Keratinocyte (primary cell): ENCODE results near the gene TOMM40. TPM values are rescaled to one million over a fixed set of nuclear protein-coding genes. Genes with fewer than 3 reads are reported as not detected.

Source experiments
- DNase-seq: peaks from one replicate; pipeline ENCODE4 v3.0.0-alpha.2; 2011; ENCODE audit warnings: low read depth, missing footprints, low spot score
- FAIRE-seq: peaks from 2 replicates; lab custom pipeline; 2011; peaks lifted over from hg19 to GRCh38; lab: Jason Lieb, UNC
- H2AFZ ChIP-seq: 2 replicates; pipeline ENCODE4 v1.6.0; 2012; ENCODE audit warnings: low read length, control low read depth, inconsistent platforms; ENCODE audit not compliant: control insufficient read depth
- H3K27ac ChIP-seq: 2 replicates; pipeline ENCODE4 v1.5.1; 2011; ENCODE audit warnings: low read length; ENCODE audit not compliant: control insufficient read depth, insufficient read depth
- H3K27me3 ChIP-seq: 3 replicates; pipeline ENCODE4 v1.6.0; 2011; ENCODE audit warnings: low read length; ENCODE audit not compliant: control insufficient read depth, insufficient read depth; ENCODE audit errors: extremely low read depth
- H3K36me3 ChIP-seq, 2 experiments: 2 replicates in 1 of 2; 3 replicates in 1 of 2; pipeline ENCODE4 v1.5.1; 2011; ENCODE audit warnings: low read length in 2 of 2, mild to moderate bottlenecking in 1 of 2; ENCODE audit not compliant: control insufficient read depth in 2 of 2, insufficient read depth in 2 of 2; ENCODE audit errors: extremely low read depth in 1 of 2
- H3K4me1 ChIP-seq: 3 replicates; pipeline ENCODE4 v1.5.1; 2011; ENCODE audit warnings: low read length; ENCODE audit not compliant: control insufficient read depth, insufficient read depth; ENCODE audit errors: extremely low read depth
- H3K4me2 ChIP-seq: 3 replicates; pipeline ENCODE4 v1.6.0; 2011; ENCODE audit warnings: low read depth, low read length; ENCODE audit not compliant: control insufficient read depth, insufficient read depth; ENCODE audit errors: extremely low read depth
- H3K4me3 ChIP-seq, 3 experiments: fragments of 200-600 bp in 1 of 3; sonication (generic) in 1 of 3; 2 replicates in 2 of 3; 3 replicates in 1 of 3; pipeline ENCODE4 v1.5.1; 2011 to 2016; ENCODE audit warnings: low read length in 3 of 3, mild to moderate bottlenecking in 3 of 3, control low read depth in 2 of 3, inconsistent platforms in 1 of 3, low read depth in 1 of 3, mixed read lengths in 1 of 3, mixed run types in 1 of 3, moderate library complexity in 1 of 3; ENCODE audit not compliant: control insufficient read depth in 2 of 3, insufficient read depth in 2 of 3; ENCODE audit errors: extremely low read depth in 1 of 3
- H3K79me2 ChIP-seq: 2 replicates; pipeline ENCODE4 v1.6.0; 2012; ENCODE audit warnings: low read length; ENCODE audit not compliant: control insufficient read depth, insufficient read depth
- H3K9ac ChIP-seq: 3 replicates; pipeline ENCODE4 v1.6.0; 2011; ENCODE audit warnings: low read length; ENCODE audit not compliant: control insufficient read depth, insufficient read depth; ENCODE audit errors: extremely low read depth
- H3K9me1 ChIP-seq: 3 replicates; pipeline ENCODE4 v1.6.0; 2011; ENCODE audit warnings: low read length; ENCODE audit not compliant: control insufficient read depth, insufficient read depth; ENCODE audit errors: extremely low read depth
- H3K9me3 ChIP-seq: 2 replicates; pipeline ENCODE4 v1.5.1; 2012; ENCODE audit warnings: low read depth, low read length; ENCODE audit not compliant: control insufficient read depth
- H4K20me1 ChIP-seq: 3 replicates; pipeline ENCODE4 v1.6.0; 2011; ENCODE audit warnings: low read length; ENCODE audit not compliant: control insufficient read depth, insufficient read depth; ENCODE audit errors: extremely low read depth
- CTCF ChIP-seq, 3 experiments: IDR thresholded peaks in 1 of 3; conservative IDR thresholded peaks in 1 of 3; optimal IDR thresholded peaks in 1 of 3; 2 replicates in 2 of 3; 3 replicates in 1 of 3; pipeline versions ENCODE3 to v1.5.1; 2011; ENCODE audit warnings: low read length in 3 of 3, mild to moderate bottlenecking in 3 of 3, moderate library complexity in 2 of 3, control low read depth in 1 of 3, inconsistent platforms in 1 of 3; ENCODE audit not compliant: insufficient read depth in 2 of 3; ENCODE audit errors: extremely low read depth in 1 of 3
- EZH2 ChIP-seq: IDR thresholded peaks from one replicate; pipeline ENCODE4 v1.6.1; 2012; ENCODE audit warnings: inconsistent platforms, mild to moderate bottlenecking, low read length, moderate library complexity
- dilution Hi-C: fragments of 300-500 bp; cut with MboI; formaldehyde crosslinking; loops from one replicate; pipeline ENCODE4 v1.7.0; 2020; ENCODE audit warnings: low sequenced_read_pairs; ENCODE audit not compliant: extremely low pct_ligation_motif_present
- polyA plus RNA-seq, 5 experiments: library from polyadenylated mRNA; depleted of rRNA in 3 of 5; stranded (reverse) in 3 of 5; stranded (forward) in 1 of 5; unstranded in 1 of 5; fragments of >200 nt; gene quantifications; 1 replicate in 1 of 5; 2 replicates in 3 of 5; 3 replicates in 1 of 5; pipeline versions ENCODE4 v1.2.1 to v1.2.3, GENCODE V29; 2011 to 2012; ENCODE audit warnings: missing spikeins in 2 of 5, low read depth in 1 of 5, low replicate concordance in 1 of 5

Gene TOMM40
- polyA plus RNA-seq, 1 donor (not counting 4 experiments of a cell fraction or from before 2014, with no cell fraction given): 46.9 TPM

- Histone ChIP-seq H3K4me3 (no peak overlapping the region), H3K27ac (no peak overlapping the region), H3K9me3 (no peaks in the 10 kb centered on the region), H3K4me1 (peaks cover 9% of the 10 kb centered on the region), H2AFZ (no peak overlapping the region), H3K79me2 (peaks cover 43% of the 10 kb centered on the region), H3K36me3 (peaks cover 0 to 9% of the 10 kb centered on the region in 2 experiments), H3K4me2 (no peak overlapping the region), H3K9me1 (no peaks in the 10 kb centered on the region), H3K27me3 (no peaks in the 10 kb centered on the region), H3K9ac (no peak overlapping the region), H4K20me1 (peaks cover 7% of the 10 kb centered on the region)
- no peak for TF ChIP-seq CTCF (optimal IDR thresholded peaks at IDR 0.05 in 1 of 3, IDR thresholded peaks at IDR 0.05 in 1 of 3, conservative IDR thresholded peaks at IDR 0.05 in 1 of 3; ENCODE audit: extremely low read depth in 1 of 3, insufficient read depth in 2 of 3, low read length in 3 of 3)
- no peak for TF ChIP-seq EZH2
- DNase-seq (no peak), FAIRE-seq (no peak)
- dilution Hi-C loops: no loop called here
Measured at GRCh38 chr19:44851427-44851826, 39.6 kb upstream of the TOMM40 start.

GRCh38 chr19:44855606-44856005, 35.4 kb upstream of the TOMM40 start:
- DNase-seq (no peak), FAIRE-seq (no peak)
- no peak overlapping the region for H3K4me3 ChIP-seq
- no peak overlapping the region for H2AFZ ChIP-seq
- H4K20me1 ChIP-seq: no peaks in the 10 kb centered on the region
- H3K9ac ChIP-seq: no peak overlapping the region
- no peaks in the 10 kb centered on the region for H3K9me3 ChIP-seq
- H3K27me3 ChIP-seq: no peaks in the 10 kb centered on the region
- no peak overlapping the region for H3K4me2 ChIP-seq
- H3K4me1 ChIP-seq: no peaks in the 10 kb centered on the region
- H3K27ac ChIP-seq: no peak overlapping the region
- TF ChIP-seq EZH2: no peak
- TF ChIP-seq CTCF (optimal IDR thresholded peaks at IDR 0.05 in 1 of 3, IDR thresholded peaks at IDR 0.05 in 1 of 3, conservative IDR thresholded peaks at IDR 0.05 in 1 of 3; ENCODE audit: extremely low read depth in 1 of 3, insufficient read depth in 2 of 3, low read length in 3 of 3): no peak
- H3K36me3 ChIP-seq: peaks cover 0 to 9% of the 10 kb centered on the region in 2 experiments
- no peaks in the 10 kb centered on the region for H3K9me1 ChIP-seq
- dilution Hi-C loops: no loop called here
- peaks cover 30% of the 10 kb centered on the region for H3K79me2 ChIP-seq
